ENCODE results near the gene LSG1. TPM values are rescaled to one million over a fixed set of nuclear protein-coding genes. Genes with fewer than 3 reads are reported as not detected.

The LSG1 gene
- total and polyA plus RNA-seq, 10 of the 15 experiments (the other 5 are each of a cell fraction or from before 2014, with no cell fraction given), result 14.3 to 75.6 (median 54.4) TPM

- Histone ChIP-seq H4K20me1 (ENCODE audit: control insufficient read depth, insufficient read depth) (no peaks in the 10 kb centered on the region), H3K4me2 (ENCODE audit: control insufficient read depth, insufficient read depth) (no peak overlapping the region), H3K79me2 (ENCODE audit: control insufficient read depth, insufficient read depth, low read length) (no peaks in the 10 kb centered on the region), H2AFZ (ENCODE audit: control insufficient read depth, low read depth, low read length) (no peak overlapping the region), H3K9ac (ENCODE audit: control insufficient read depth, insufficient read depth, low read length) (no peak overlapping the region), H3K36me3 (ENCODE audit: control insufficient read depth in 2 of 2, insufficient read depth in 2 of 2, low read length in 1 of 2) (no peaks in the 10 kb centered on the region), H3K4me1 (ENCODE audit: control insufficient read depth, insufficient read depth, low read length) (no peaks in the 10 kb centered on the region; the same call in 1 of the 2 replicates), H3K27ac (ENCODE audit: control insufficient read depth, insufficient read depth) (no peak overlapping the region), H3K9me3 (replicated peaks; ENCODE audit: control insufficient read depth, insufficient read depth, low read length) (no peaks in the 10 kb centered on the region; the same call in 2 of the 3 replicates), H3K27me3 (replicated peaks in 1 of 2; ENCODE audit: control insufficient read depth in 2 of 2, insufficient read depth in 2 of 2, low read length in 1 of 2) (no peaks in the 10 kb centered on the region), H3K4me3 (no peak overlapping the region)
- DNase-seq (ENCODE audit: low read depth, low spot score) (no peak), ATAC-seq (no peak), FAIRE-seq (no peak)
- BruUV-seq (replicated peaks), result no TSS peak
- WGBS (ENCODE audit: insufficient coverage, insufficient replicate concordance, low lambda C conversion rate, missing lambda C conversion rate), result 94% methylated on average over 14 of the region's 14 CpGs
- no peak for TF ChIP-seq MEF2B (IDR thresholded peaks at IDR 0.05; ENCODE audit: partially characterized antibody, poor library complexity, severe bottlenecking)
- in situ Hi-C loops (cut with MboI), result no loop called here
- ChIA-PET CTCF (no interaction called here), POLR2A (no interaction called here), SMC1A (ENCODE audit: uncharacterized antibody, unreplicated experiment) (no interaction called here), RAD21 (ENCODE audit: unreplicated experiment) (no interaction called here)
- intact Hi-C loops (cut with micrococcal nuclease; ENCODE audit: unreplicated experiment), result no loop called here
Observed at GRCh38 chr3:194621947-194622346, 50.0 kb downstream of the LSG1 start.

DNA sequence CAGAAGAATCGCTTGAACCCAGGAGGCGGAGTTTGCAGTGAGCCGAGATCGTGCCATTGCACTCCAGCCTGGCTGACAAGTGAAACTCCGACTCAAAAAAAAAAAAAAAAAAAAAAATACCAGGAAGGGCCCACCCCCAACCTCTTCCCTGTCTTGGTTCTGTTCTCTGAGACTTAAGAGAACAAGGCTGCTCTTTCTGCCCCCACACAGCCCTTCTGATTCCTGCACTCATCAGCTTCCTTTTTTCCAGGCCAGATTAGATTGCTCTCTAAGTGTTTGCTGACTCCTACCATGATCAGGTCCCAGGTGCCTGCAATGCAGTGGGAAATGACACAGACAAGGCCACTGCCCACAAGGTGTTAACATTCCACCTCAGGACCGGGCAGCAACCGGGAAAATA, 51.8 kb downstream of the LSG1 start:
- intact Hi-C loops (cut with micrococcal nuclease; ENCODE audit: unreplicated experiment) (no loop called here), in situ Hi-C loops (cut with MboI) (no loop called here)
- Histone ChIP-seq H2AFZ (ENCODE audit: control insufficient read depth, low read depth, low read length) (no peak overlapping the region), H3K27ac (ENCODE audit: control insufficient read depth, insufficient read depth) (no peak overlapping the region), H4K20me1 (ENCODE audit: control insufficient read depth, insufficient read depth) (no peaks in the 10 kb centered on the region), H3K9me3 (replicated peaks; ENCODE audit: control insufficient read depth, insufficient read depth, low read length) (no peaks in the 10 kb centered on the region; the same call in 2 of the 3 replicates), H3K9ac (ENCODE audit: control insufficient read depth, insufficient read depth, low read length) (no peak overlapping the region), H3K79me2 (ENCODE audit: control insufficient read depth, insufficient read depth, low read length) (no peaks in the 10 kb centered on the region), H3K4me3 (no peak overlapping the region), H3K27me3 (replicated peaks in 1 of 2; ENCODE audit: control insufficient read depth in 2 of 2, insufficient read depth in 2 of 2, low read length in 1 of 2) (no peaks in the 10 kb centered on the region), H3K4me2 (ENCODE audit: control insufficient read depth, insufficient read depth) (no peak overlapping the region), H3K4me1 (ENCODE audit: control insufficient read depth, insufficient read depth, low read length) (no peaks in the 10 kb centered on the region; the same call in 1 of the 2 replicates), H3K36me3 (ENCODE audit: control insufficient read depth in 2 of 2, insufficient read depth in 2 of 2, low read length in 1 of 2) (no peaks in the 10 kb centered on the region)
- 93% methylated on average over 6 of the region's 7 CpGs for WGBS (ENCODE audit: insufficient coverage, insufficient replicate concordance, low lambda C conversion rate, missing lambda C conversion rate)
- ChIA-PET CTCF (no interaction called here), RAD21 (ENCODE audit: unreplicated experiment) (no interaction called here), POLR2A (interaction anchor here (1.2 kb wide), 1 partner anchor 13 kb away, joined by 3 read pairs; the partner anchor contains the start of gene TMEM44), SMC1A (ENCODE audit: uncharacterized antibody, unreplicated experiment) (interaction anchor here (0.8 kb wide), 1 partner anchor 225 kb away, joined by 3 read pairs; no protein-coding TSS in a partner anchor)
- DNase-seq (ENCODE audit: low read depth, low spot score) (no peak), ATAC-seq (no peak), FAIRE-seq (no peak)
- no TSS peak for BruUV-seq (replicated peaks)
- TF ChIP-seq PML (IDR thresholded peaks at IDR 0.05; ENCODE audit: low read length), result no peak
- no peak for TF ChIP-seq ETV6 (conservative IDR thresholded peaks at IDR 0.05 in 1 of 2, IDR thresholded peaks at IDR 0.05 in 1 of 2; ENCODE audit: borderline replicate concordance in 1 of 2, low read depth in 1 of 2)
- TF ChIP-seq BCLAF1 (IDR thresholded peaks at IDR 0.05), result no peak
- TF ChIP-seq, protein P1, sequence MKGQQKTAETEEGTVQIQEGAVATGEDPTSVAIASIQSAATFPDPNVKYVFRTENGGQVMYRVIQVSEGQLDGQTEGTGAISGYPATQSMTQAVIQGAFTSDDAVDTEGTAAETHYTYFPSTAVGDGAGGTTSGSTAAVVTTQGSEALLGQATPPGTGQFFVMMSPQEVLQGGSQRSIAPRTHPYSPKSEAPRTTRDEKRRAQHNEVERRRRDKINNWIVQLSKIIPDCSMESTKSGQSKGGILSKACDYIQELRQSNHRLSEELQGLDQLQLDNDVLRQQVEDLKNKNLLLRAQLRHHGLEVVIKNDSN (IDR thresholded peaks at IDR 0.05; ENCODE audit: borderline replicate concordance, extremely low read length, insufficient read depth, low read depth, low read length), result no peak
- TF ChIP-seq, protein P2, sequence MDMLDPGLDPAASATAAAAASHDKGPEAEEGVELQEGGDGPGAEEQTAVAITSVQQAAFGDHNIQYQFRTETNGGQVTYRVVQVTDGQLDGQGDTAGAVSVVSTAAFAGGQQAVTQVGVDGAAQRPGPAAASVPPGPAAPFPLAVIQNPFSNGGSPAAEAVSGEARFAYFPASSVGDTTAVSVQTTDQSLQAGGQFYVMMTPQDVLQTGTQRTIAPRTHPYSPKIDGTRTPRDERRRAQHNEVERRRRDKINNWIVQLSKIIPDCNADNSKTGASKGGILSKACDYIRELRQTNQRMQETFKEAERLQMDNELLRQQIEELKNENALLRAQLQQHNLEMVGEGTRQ (IDR thresholded peaks at IDR 0.05; ENCODE audit: borderline replicate concordance, low read depth, low read length), result no peak
- TF ChIP-seq ZBTB33 (IDR thresholded peaks at IDR 0.05), result no peak
- TF ChIP-seq BMI1 (IDR thresholded peaks at IDR 0.05; ENCODE audit: borderline replicate concordance), result no peak
- no peak for TF ChIP-seq NFIC (IDR thresholded peaks at IDR 0.05; ENCODE audit: low read depth, low read length)
- no peak for TF ChIP-seq TCF12 (IDR thresholded peaks at IDR 0.05; ENCODE audit: low read depth, low read length)
